ENCODE data around the gene RFX4. TPM values are rescaled to one million over a fixed set of nuclear protein-coding genes. Genes with fewer than 3 reads are reported as not detected.

The RFX4 gene
- total and polyA plus RNA-seq, 2 of the 13 experiments (the other 11 are each of a cell fraction or from before 2014, with no cell fraction given): not detected

- TF ChIP-seq ZBTB25 (CRISPR knock-in tag; IDR thresholded peaks at IDR 0.05): no peak
Measured at GRCh38 chr12:106598003-106598402, 15.2 kb downstream of the RFX4 start (continued).

- in situ Hi-C loops (cut with HindIII; ENCODE audit: extremely low pct_ligation_motif_present, low pct_unique_long_range_greater_than_20kb): no loop called here
- 16% methylated on average over 4 of the region's 4 CpGs for WGBS (ENCODE audit: low lambda C conversion rate)
- peaks cover 0 to 25% of the 10 kb centered on the region in 2 experiments; a peak in 3 of 5 replicates for H3K27me3 ChIP-seq (ENCODE audit: control insufficient read depth in 1 of 2, insufficient read depth in 2 of 2, low read length in 2 of 2)
- H3K4me2 ChIP-seq (ENCODE audit: low read depth, low read length): no peak overlapping the region
- H3K4me1 ChIP-seq (ENCODE audit: insufficient read depth, low read length): peaks cover 12% of the 10 kb centered on the region; the same call in 1 of the 2 replicates
- H3K36me3 ChIP-seq (replicated peaks in 1 of 2; ENCODE audit: control insufficient read depth in 1 of 2, insufficient read depth in 2 of 2, low read length in 2 of 2): no peaks in the 10 kb centered on the region
- intact Hi-C loops (cut with micrococcal nuclease; ENCODE audit: unreplicated experiment): no loop called here
- H3K27ac ChIP-seq (ENCODE audit: extremely low read length, insufficient read depth, low read length): no peak overlapping the region
- CTCF ChIA-PET (ENCODE audit: low intra/inter-chr PET ratio, low total read pairs): no interaction called here
- no peak overlapping the region for H3K4me3 ChIP-seq (replicated peaks in 1 of 3; ENCODE audit: insufficient read depth in 1 of 3, low read depth in 2 of 3, low read length in 3 of 3)
- H3K9ac ChIP-seq (ENCODE audit: insufficient read depth, low read depth, low read length): no peak overlapping the region
- no peak overlapping the region for H2AFZ ChIP-seq (ENCODE audit: low read length)
- no peak for DNase-seq (ENCODE audit: low spot score)
- BruUV-seq (replicated peaks): no TSS peak
- TF ChIP-seq GABPA (IDR thresholded peaks at IDR 0.05; ENCODE audit: low read depth, low read length) (no peak), GABPA (CRISPR knock-in tag; IDR thresholded peaks at IDR 0.05; ENCODE audit: low read depth) (no peak), CREB1 (IDR thresholded peaks at IDR 0.05) (peak; percentile 78), CREB1 (CRISPR knock-in tag; IDR thresholded peaks at IDR 0.05) (no peak)
- H3K9me3 ChIP-seq (ENCODE audit: low read length): no peaks in the 10 kb centered on the region
- no peaks in the 10 kb centered on the region for H3K79me2 ChIP-seq (ENCODE audit: insufficient read depth, low read length)
- POLR2A ChIA-PET: interaction anchor here (0.6 kb wide), 1 partner anchor 272 kb away, joined by 3 read pairs; no protein-coding TSS in a partner anchor
- ATAC-seq: no peak
- H4K20me1 ChIP-seq (ENCODE audit: insufficient read depth, low read length): no peaks in the 10 kb centered on the region
- FAIRE-seq: no peak
Measured at GRCh38 chr12:106599302-106599701, 16.5 kb downstream of the RFX4 start.

GRCh38 chr12:106600503-106600902 is 17.7 kb downstream of the RFX4 start:
- no peak overlapping the region for H3K9ac ChIP-seq (ENCODE audit: insufficient read depth, low read depth, low read length)
- ATAC-seq (no peak), FAIRE-seq (no peak), DNase-seq (ENCODE audit: low spot score) (no peak)
- 66% methylated on average over 5 of the region's 5 CpGs for WGBS (ENCODE audit: low lambda C conversion rate)
- intact Hi-C loops (cut with micrococcal nuclease; ENCODE audit: unreplicated experiment): no loop called here
- no peaks in the 10 kb centered on the region for H3K9me3 ChIP-seq (ENCODE audit: low read length)
- no peak overlapping the region for H3K4me3 ChIP-seq (replicated peaks in 1 of 3; ENCODE audit: insufficient read depth in 1 of 3, low read depth in 2 of 3, low read length in 3 of 3)
- no peaks in the 10 kb centered on the region for H3K36me3 ChIP-seq (replicated peaks in 1 of 2; ENCODE audit: control insufficient read depth in 1 of 2, insufficient read depth in 2 of 2, low read length in 2 of 2)
- H3K27ac ChIP-seq (ENCODE audit: extremely low read length, insufficient read depth, low read length): no peak overlapping the region
- H3K79me2 ChIP-seq (ENCODE audit: insufficient read depth, low read length): no peaks in the 10 kb centered on the region
- H3K4me1 ChIP-seq (ENCODE audit: insufficient read depth, low read length): peaks cover 12% of the 10 kb centered on the region; the same call in 1 of the 2 replicates
- H3K4me2 ChIP-seq (ENCODE audit: low read depth, low read length): peak overlapping the region; percentile 15; the same call in 1 of the 2 replicates
- H3K27me3 ChIP-seq (ENCODE audit: control insufficient read depth in 1 of 2, insufficient read depth in 2 of 2, low read length in 2 of 2): peaks cover 0 to 13% of the 10 kb centered on the region in 2 experiments; a peak in 2 of 5 replicates
- no peaks in the 10 kb centered on the region for H4K20me1 ChIP-seq (ENCODE audit: insufficient read depth, low read length)
- POLR2A ChIA-PET: no interaction called here
- H2AFZ ChIP-seq (ENCODE audit: low read length): no peak overlapping the region
- no peak for TF ChIP-seq TBX2 (CRISPR knock-in tag; IDR thresholded peaks at IDR 0.05; ENCODE audit: borderline replicate concordance)
- no peak for TF ChIP-seq PRDM10 (CRISPR knock-in tag; IDR thresholded peaks at IDR 0.05; ENCODE audit: low read depth)
- TF ChIP-seq ARID3A (IDR thresholded peaks at IDR 0.05; ENCODE audit: low read depth, low read length): no peak
- in situ Hi-C loops (cut with HindIII; ENCODE audit: extremely low pct_ligation_motif_present, low pct_unique_long_range_greater_than_20kb): no loop called here
- BruUV-seq (replicated peaks): no TSS peak
- CTCF ChIA-PET (ENCODE audit: low intra/inter-chr PET ratio, low total read pairs): no interaction called here
